ENCODE measurements around the gene MRTFA.

DNA sequence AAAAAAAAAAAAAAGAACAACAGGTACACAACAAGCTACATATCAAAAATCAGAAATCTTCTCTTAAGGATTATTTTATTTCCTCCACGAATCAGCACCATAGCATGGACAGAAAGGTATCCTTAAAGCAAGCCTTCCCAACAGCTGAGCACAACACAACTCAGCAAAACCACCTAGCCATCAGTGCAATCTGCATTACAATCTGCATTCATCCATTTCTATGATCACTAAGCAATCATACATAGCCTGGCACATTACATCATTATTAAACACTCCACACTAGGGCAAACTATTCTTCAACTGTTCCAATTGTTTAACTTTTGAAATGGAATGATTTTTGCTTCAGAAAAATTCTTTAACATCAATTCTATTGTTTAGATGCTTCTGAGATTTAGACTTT lies 29.0 kb downstream of the MRTFA start:
- TF ChIP-seq, protein P1, sequence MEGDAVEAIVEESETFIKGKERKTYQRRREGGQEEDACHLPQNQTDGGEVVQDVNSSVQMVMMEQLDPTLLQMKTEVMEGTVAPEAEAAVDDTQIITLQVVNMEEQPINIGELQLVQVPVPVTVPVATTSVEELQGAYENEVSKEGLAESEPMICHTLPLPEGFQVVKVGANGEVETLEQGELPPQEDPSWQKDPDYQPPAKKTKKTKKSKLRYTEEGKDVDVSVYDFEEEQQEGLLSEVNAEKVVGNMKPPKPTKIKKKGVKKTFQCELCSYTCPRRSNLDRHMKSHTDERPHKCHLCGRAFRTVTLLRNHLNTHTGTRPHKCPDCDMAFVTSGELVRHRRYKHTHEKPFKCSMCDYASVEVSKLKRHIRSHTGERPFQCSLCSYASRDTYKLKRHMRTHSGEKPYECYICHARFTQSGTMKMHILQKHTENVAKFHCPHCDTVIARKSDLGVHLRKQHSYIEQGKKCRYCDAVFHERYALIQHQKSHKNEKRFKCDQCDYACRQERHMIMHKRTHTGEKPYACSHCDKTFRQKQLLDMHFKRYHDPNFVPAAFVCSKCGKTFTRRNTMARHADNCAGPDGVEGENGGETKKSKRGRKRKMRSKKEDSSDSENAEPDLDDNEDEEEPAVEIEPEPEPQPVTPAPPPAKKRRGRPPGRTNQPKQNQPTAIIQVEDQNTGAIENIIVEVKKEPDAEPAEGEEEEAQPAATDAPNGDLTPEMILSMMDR (IDR thresholded peaks at IDR 0.05): no peak
- no peak for TF ChIP-seq POLR2A (IDR thresholded peaks at IDR 0.05)

All from right lobe of liver (tissue), 4 donors.